HEK293 (cell line): ENCODE data around the gene YARS2.
"Not testable (repeated sequence)": the region's sequence is repeated elsewhere in the genome, so short reads cannot be mapped to it uniquely, and the experiment has no call there.

Source experiments
- CTCF ChIA-PET: fragments of 350-600 bp; formaldehyde crosslinking; extraction: SDS; loops from one replicate; lab custom pipeline; 2021; ENCODE audit warnings: antibody characterized with exemption; lab: Yijun Ruan, JAX
- POLR2A ChIA-PET: fragments of 300-600 bp; formaldehyde crosslinking; extraction: SDS; loops from one replicate; lab custom pipeline; 2020; ENCODE audit warnings: antibody characterized with exemption, inconsistent platforms; lab: Yijun Ruan, JAX
- H3K27ac ChIP-seq: fragments of 200-500 bp; sonication (Bioruptor generic); 2 replicates; pipeline ENCODE4 v1.5.1; 2014; ENCODE audit warnings: low read depth, low read length, control low read depth, inconsistent platforms; ENCODE audit errors: extremely low read depth
- H3K36me3 ChIP-seq, 2 experiments: fragments of 200-500 bp in 1 of 2; sonication (Bioruptor generic) in 1 of 2; 1 replicate in 1 of 2; 2 replicates in 1 of 2; pipeline ENCODE4 v1.5.1; 2014 to 2017; ENCODE audit warnings: inconsistent platforms in 2 of 2, low read length in 2 of 2; ENCODE audit not compliant: control insufficient read depth in 2 of 2, insufficient read depth in 1 of 2
- H3K4me1 ChIP-seq: fragments of 200-500 bp; sonication (Bioruptor generic); 2 replicates; pipeline ENCODE4 v1.5.1; 2014; ENCODE audit warnings: mild to moderate bottlenecking, low read length, inconsistent platforms; ENCODE audit not compliant: control insufficient read depth, insufficient read depth
- H3K4me3 ChIP-seq: 2 replicates; pipeline ENCODE4 v1.5.1; 2011; ENCODE audit warnings: low read depth, mild to moderate bottlenecking, control low read depth, low read length, moderate library complexity
- H3K9me3 ChIP-seq: fragments of 200-500 bp; sonication (Bioruptor generic); 2 replicates; pipeline ENCODE4 v1.5.1; 2014; ENCODE audit warnings: low read depth, low read length, inconsistent platforms; ENCODE audit not compliant: control insufficient read depth, insufficient read depth
- KLF1 ChIP-seq: fragments of 450-650 bp; formaldehyde crosslinking; IDR thresholded peaks from 2 replicates; pipeline ENCODE4 v1.5.1; 2016; ENCODE audit warnings: missing biosample characterization, missing genetic modification characterization
- PRDM6 ChIP-seq: fragments of 450-650 bp; formaldehyde crosslinking; IDR thresholded peaks from 2 replicates; pipeline ENCODE4 v1.5.1; 2017; ENCODE audit warnings: missing biosample characterization, missing genetic modification characterization
- TRIM28 ChIP-seq: IDR thresholded peaks from 2 replicates; pipeline ENCODE4 v1.6.1; 2011; ENCODE audit warnings: low read length, control low read depth, borderline replicate concordance
- ZNF202 ChIP-seq: fragments of 450-650 bp; formaldehyde crosslinking; IDR thresholded peaks from 2 replicates; pipeline ENCODE4 v1.5.1; 2016; ENCODE audit warnings: missing biosample characterization, missing genetic modification characterization, borderline replicate concordance
- ZNF248 ChIP-seq: fragments of 450-650 bp; formaldehyde crosslinking; IDR thresholded peaks from 2 replicates; pipeline ENCODE4 v1.5.1; 2017; ENCODE audit warnings: missing biosample characterization, missing genetic modification characterization
- ZNF433 ChIP-seq: fragments of 450-650 bp; formaldehyde crosslinking; IDR thresholded peaks from 2 replicates; pipeline ENCODE4 v1.5.1; 2016; ENCODE audit warnings: missing biosample characterization, missing genetic modification characterization, low read depth
- ZNF776 ChIP-seq: fragments of 450-650 bp; formaldehyde crosslinking; IDR thresholded peaks from 2 replicates; pipeline ENCODE4 v1.5.0; 2017; ENCODE audit warnings: missing biosample characterization, missing genetic modification characterization, borderline replicate concordance
- TF ChIP-seq, protein P1 (sequence below): fragments of 450-650 bp; formaldehyde crosslinking; conservative IDR thresholded peaks from 2 replicates; pipeline ENCODE4 v1.5.1; 2016; ENCODE audit warnings: low read depth, missing biosample characterization, missing genetic modification characterization
- TF ChIP-seq, protein P2 (sequence below): fragments of 450-650 bp; formaldehyde crosslinking; IDR thresholded peaks from 2 replicates; pipeline ENCODE4 v1.5.1; 2017; ENCODE audit warnings: missing biosample characterization, missing genetic modification characterization
- TF ChIP-seq, protein P3 (sequence below): fragments of 450-650 bp; formaldehyde crosslinking; IDR thresholded peaks from 2 replicates; pipeline ENCODE4 v1.5.1; 2016; ENCODE audit warnings: missing biosample characterization, missing genetic modification characterization

YARS2 gene

GRCh38 chr12:32699437-32699836, 56.3 kb downstream of the YARS2 start:
- CTCF ChIA-PET, H3K27ac ChIP-seq, H3K4me3 ChIP-seq, H3K36me3 ChIP-seq, H3K9me3 ChIP-seq: not testable (repeated sequence)
- TF ChIP-seq ZNF202 (tag by site-specific recombination), result 0 out of 2 replicates have a peak, but pooled peaks have one; percentile 34
- POLR2A ChIA-PET, result interaction anchor here (1.3 kb wide), 1 partner anchor 14 kb away, joined by 3 read pairs; no protein-coding TSS in a partner anchor
- H3K4me1 ChIP-seq, result peaks cover 27% of the 10 kb centered on the region

DNA sequence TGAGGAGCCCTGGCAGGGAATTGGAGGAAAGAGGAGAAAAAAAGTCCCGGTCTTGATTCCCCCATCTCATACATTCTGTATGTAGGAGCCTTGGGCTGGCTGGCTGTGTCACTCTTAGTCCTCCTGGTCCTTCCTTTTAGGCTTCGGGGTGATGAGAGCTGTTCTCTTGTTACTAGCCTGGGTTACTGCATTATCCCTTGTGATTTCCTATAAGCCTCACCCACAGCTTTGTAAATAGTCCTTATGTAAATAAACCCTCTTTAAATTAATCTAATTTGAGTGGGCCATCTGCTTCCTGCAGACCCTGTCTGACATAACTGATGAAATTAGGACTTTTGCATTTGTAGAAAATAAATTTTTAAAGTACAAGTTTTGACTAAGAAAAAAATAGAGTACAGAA, 57.4 kb downstream of the YARS2 start:
- ChIA-PET CTCF (no interaction called here), POLR2A (no interaction called here)
- TF ChIP-seq ZNF248, result no peak
- TF ChIP-seq TRIM28, result no peak
- 0 out of 2 replicates have a peak, but pooled peaks have one; percentile 24 for TF ChIP-seq PRDM6 (tag by site-specific recombination)
- TF ChIP-seq, protein P1, sequence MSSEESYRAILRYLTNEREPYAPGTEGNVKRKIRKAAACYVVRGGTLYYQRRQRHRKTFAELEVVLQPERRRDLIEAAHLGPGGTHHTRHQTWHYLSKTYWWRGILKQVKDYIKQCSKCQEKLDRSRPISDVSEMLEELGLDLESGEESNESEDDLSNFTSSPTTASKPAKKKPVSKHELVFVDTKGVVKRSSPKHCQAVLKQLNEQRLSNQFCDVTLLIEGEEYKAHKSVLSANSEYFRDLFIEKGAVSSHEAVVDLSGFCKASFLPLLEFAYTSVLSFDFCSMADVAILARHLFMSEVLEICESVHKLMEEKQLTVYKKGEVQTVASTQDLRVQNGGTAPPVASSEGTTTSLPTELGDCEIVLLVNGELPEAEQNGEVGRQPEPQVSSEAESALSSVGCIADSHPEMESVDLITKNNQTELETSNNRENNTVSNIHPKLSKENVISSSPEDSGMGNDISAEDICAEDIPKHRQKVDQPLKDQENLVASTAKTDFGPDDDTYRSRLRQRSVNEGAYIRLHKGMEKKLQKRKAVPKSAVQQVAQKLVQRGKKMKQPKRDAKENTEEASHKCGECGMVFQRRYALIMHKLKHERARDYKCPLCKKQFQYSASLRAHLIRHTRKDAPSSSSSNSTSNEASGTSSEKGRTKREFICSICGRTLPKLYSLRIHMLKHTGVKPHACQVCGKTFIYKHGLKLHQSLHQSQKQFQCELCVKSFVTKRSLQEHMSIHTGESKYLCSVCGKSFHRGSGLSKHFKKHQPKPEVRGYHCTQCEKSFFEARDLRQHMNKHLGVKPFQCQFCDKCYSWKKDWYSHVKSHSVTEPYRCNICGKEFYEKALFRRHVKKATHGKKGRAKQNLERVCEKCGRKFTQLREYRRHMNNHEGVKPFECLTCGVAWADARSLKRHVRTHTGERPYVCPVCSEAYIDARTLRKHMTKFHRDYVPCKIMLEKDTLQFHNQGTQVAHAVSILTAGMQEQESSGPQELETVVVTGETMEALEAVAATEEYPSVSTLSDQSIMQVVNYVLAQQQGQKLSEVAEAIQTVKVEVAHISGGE, result no peak
- TF ChIP-seq, protein P2, sequence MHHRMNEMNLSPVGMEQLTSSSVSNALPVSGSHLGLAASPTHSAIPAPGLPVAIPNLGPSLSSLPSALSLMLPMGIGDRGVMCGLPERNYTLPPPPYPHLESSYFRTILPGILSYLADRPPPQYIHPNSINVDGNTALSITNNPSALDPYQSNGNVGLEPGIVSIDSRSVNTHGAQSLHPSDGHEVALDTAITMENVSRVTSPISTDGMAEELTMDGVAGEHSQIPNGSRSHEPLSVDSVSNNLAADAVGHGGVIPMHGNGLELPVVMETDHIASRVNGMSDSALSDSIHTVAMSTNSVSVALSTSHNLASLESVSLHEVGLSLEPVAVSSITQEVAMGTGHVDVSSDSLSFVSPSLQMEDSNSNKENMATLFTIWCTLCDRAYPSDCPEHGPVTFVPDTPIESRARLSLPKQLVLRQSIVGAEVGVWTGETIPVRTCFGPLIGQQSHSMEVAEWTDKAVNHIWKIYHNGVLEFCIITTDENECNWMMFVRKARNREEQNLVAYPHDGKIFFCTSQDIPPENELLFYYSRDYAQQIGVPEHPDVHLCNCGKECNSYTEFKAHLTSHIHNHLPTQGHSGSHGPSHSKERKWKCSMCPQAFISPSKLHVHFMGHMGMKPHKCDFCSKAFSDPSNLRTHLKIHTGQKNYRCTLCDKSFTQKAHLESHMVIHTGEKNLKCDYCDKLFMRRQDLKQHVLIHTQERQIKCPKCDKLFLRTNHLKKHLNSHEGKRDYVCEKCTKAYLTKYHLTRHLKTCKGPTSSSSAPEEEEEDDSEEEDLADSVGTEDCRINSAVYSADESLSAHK (tag by site-specific recombination), result no peak
- TF ChIP-seq, protein P3, sequence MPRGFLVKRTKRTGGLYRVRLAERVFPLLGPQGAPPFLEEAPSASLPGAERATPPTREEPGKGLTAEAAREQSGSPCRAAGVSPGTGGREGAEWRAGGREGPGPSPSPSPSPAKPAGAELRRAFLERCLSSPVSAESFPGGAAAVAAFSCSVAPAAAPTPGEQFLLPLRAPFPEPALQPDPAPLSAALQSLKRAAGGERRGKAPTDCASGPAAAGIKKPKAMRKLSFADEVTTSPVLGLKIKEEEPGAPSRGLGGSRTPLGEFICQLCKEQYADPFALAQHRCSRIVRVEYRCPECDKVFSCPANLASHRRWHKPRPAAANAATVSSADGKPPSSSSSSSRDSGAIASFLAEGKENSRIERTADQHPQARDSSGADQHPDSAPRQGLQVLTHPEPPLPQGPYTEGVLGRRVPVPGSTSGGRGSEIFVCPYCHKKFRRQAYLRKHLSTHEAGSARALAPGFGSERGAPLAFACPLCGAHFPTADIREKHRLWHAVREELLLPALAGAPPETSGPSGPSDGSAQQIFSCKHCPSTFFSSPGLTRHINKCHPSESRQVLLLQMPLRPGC (tag by site-specific recombination), result no peak
- TF ChIP-seq ZNF433 (tag by site-specific recombination), result no peak

GRCh38 chr12:32697445-32697844, 58.3 kb downstream of the YARS2 start:
- H3K4me3 ChIP-seq, result no peak overlapping the region
- POLR2A ChIA-PET, result no interaction called here
- CTCF ChIA-PET, result no interaction called here
- no peaks in the 10 kb centered on the region for H3K9me3 ChIP-seq
- TF ChIP-seq ZNF776 (tag by site-specific recombination), result no peak
- TF ChIP-seq KLF1 (tag by site-specific recombination), result peak; percentile 61
- TF ChIP-seq, all 188 proteins: peak for 1
- H3K27ac ChIP-seq, result no peak overlapping the region
- H3K4me1 ChIP-seq, result peaks cover 21% of the 10 kb centered on the region
- H3K36me3 ChIP-seq, result peaks cover 0 to 7% of the 10 kb centered on the region in 2 experiments; a peak in 2 of 3 replicates

More for the DNA sequence above, 57.4 kb downstream of the YARS2 start:
- no peak overlapping the region for H3K27ac ChIP-seq
- peaks cover 25% of the 10 kb centered on the region for H3K4me1 ChIP-seq
- H3K9me3 ChIP-seq, result no peaks in the 10 kb centered on the region
- peaks cover 0 to 7% of the 10 kb centered on the region in 2 experiments; a peak in 2 of 3 replicates for H3K36me3 ChIP-seq
- no peak overlapping the region for H3K4me3 ChIP-seq
